ENCODE measurements around the gene RAB40B. TPM values are rescaled to one million over a fixed set of nuclear protein-coding genes. Genes with fewer than 3 reads are reported as not detected.

RAB40B gene
- polyA plus RNA-seq, 1 donor (not counting 4 experiments of a cell fraction or from before 2014, with no cell fraction given): 10.6 TPM

- Histone ChIP-seq H3K27ac (ENCODE audit: control insufficient read depth, insufficient read depth, low read length) (no peak overlapping the region), H2AFZ (ENCODE audit: control insufficient read depth, low read length) (no peak overlapping the region), H3K4me1 (ENCODE audit: control insufficient read depth, extremely low read depth, insufficient read depth, low read length) (no peaks in the 10 kb centered on the region), H3K27me3 (ENCODE audit: control insufficient read depth, extremely low read depth, insufficient read depth, low read length) (no peaks in the 10 kb centered on the region), H3K9me1 (ENCODE audit: control insufficient read depth, extremely low read depth, insufficient read depth, low read length) (no peaks in the 10 kb centered on the region), H3K79me2 (ENCODE audit: control insufficient read depth, insufficient read depth, low read length) (no peaks in the 10 kb centered on the region), H3K4me3 (ENCODE audit: control insufficient read depth in 2 of 3, extremely low read depth in 1 of 3, insufficient read depth in 2 of 3, low read depth in 1 of 3, low read length in 3 of 3) (no peak overlapping the region), H3K36me3 (ENCODE audit: control insufficient read depth in 2 of 2, extremely low read depth in 1 of 2, insufficient read depth in 2 of 2, low read length in 2 of 2) (no peaks in the 10 kb centered on the region), H3K9ac (ENCODE audit: control insufficient read depth, extremely low read depth, insufficient read depth, low read length) (no peak overlapping the region), H3K9me3 (ENCODE audit: control insufficient read depth, low read depth, low read length) (no peaks in the 10 kb centered on the region), H3K4me2 (ENCODE audit: control insufficient read depth, extremely low read depth, insufficient read depth, low read depth, low read length) (no peak overlapping the region), H4K20me1 (ENCODE audit: control insufficient read depth, extremely low read depth, insufficient read depth, low read length) (no peaks in the 10 kb centered on the region)
- TF ChIP-seq EZH2 (IDR thresholded peaks at IDR 0.05; ENCODE audit: low read length): no peak
- no peak for TF ChIP-seq CTCF (optimal IDR thresholded peaks at IDR 0.05 in 1 of 3, IDR thresholded peaks at IDR 0.05 in 1 of 3, conservative IDR thresholded peaks at IDR 0.05 in 1 of 3; ENCODE audit: extremely low read depth in 1 of 3, insufficient read depth in 2 of 3, low read length in 3 of 3)
- DNase-seq (ENCODE audit: low read depth, low spot score) (no peak), FAIRE-seq (no peak)
- dilution Hi-C loops (cut with MboI; ENCODE audit: extremely low pct_ligation_motif_present, low sequenced_read_pairs): no loop called here
Observed at GRCh38 chr17:82674656-82675475, 23.6 kb downstream of the RAB40B start.

- Histone ChIP-seq H2AFZ (ENCODE audit: control insufficient read depth, low read length) (no peak overlapping the region), H3K9me3 (ENCODE audit: control insufficient read depth, low read depth, low read length) (no peaks in the 10 kb centered on the region), H3K27ac (ENCODE audit: control insufficient read depth, insufficient read depth, low read length) (no peak overlapping the region), H3K4me1 (ENCODE audit: control insufficient read depth, extremely low read depth, insufficient read depth, low read length) (peaks cover 2% of the 10 kb centered on the region), H3K9me1 (ENCODE audit: control insufficient read depth, extremely low read depth, insufficient read depth, low read length) (no peaks in the 10 kb centered on the region), H3K4me2 (ENCODE audit: control insufficient read depth, extremely low read depth, insufficient read depth, low read depth, low read length) (no peak overlapping the region), H3K27me3 (ENCODE audit: control insufficient read depth, extremely low read depth, insufficient read depth, low read length) (no peaks in the 10 kb centered on the region), H4K20me1 (ENCODE audit: control insufficient read depth, extremely low read depth, insufficient read depth, low read length) (no peaks in the 10 kb centered on the region), H3K79me2 (ENCODE audit: control insufficient read depth, insufficient read depth, low read length) (no peaks in the 10 kb centered on the region), H3K9ac (ENCODE audit: control insufficient read depth, extremely low read depth, insufficient read depth, low read length) (no peak overlapping the region), H3K4me3 (ENCODE audit: control insufficient read depth in 2 of 3, extremely low read depth in 1 of 3, insufficient read depth in 2 of 3, low read depth in 1 of 3, low read length in 3 of 3) (no peak overlapping the region), H3K36me3 (ENCODE audit: control insufficient read depth in 2 of 2, extremely low read depth in 1 of 2, insufficient read depth in 2 of 2, low read length in 2 of 2) (no peaks in the 10 kb centered on the region)
- FAIRE-seq (peak; percentile 86), DNase-seq (ENCODE audit: low read depth, low spot score) (no peak)
- TF ChIP-seq CTCF (optimal IDR thresholded peaks at IDR 0.05 in 1 of 3, IDR thresholded peaks at IDR 0.05 in 1 of 3, conservative IDR thresholded peaks at IDR 0.05 in 1 of 3; ENCODE audit: extremely low read depth in 1 of 3, insufficient read depth in 2 of 3, low read length in 3 of 3) (no peak), EZH2 (IDR thresholded peaks at IDR 0.05; ENCODE audit: low read length) (no peak)
- dilution Hi-C loops (cut with MboI; ENCODE audit: extremely low pct_ligation_motif_present, low sequenced_read_pairs): no loop called here
Observed at GRCh38 chr17:82670661-82671450, 27.6 kb downstream of the RAB40B start.
